ENCODE data around the gene FRAT1.
A peak's percentile ranks its signal among the peaks of the same experiment; 100 is the strongest.

Gene FRAT1

GRCh38 chr10:97307866-97308780, 10.9 kb upstream of the FRAT1 start:
- DNase-seq (ENCODE audit: low spot score) = no peak

GRCh38 chr10:97311111-97311626, 7.9 kb upstream of the FRAT1 start:
- no peak for DNase-seq (ENCODE audit: low spot score)

GRCh38 chr10:97312897-97313296, 6.2 kb upstream of the FRAT1 start:
- DNase-seq (ENCODE audit: low spot score) = no peak

GRCh38 chr10:97314671-97315070, 4.4 kb upstream of the FRAT1 start:
- no peak for DNase-seq (ENCODE audit: low spot score)

- DNase-seq (ENCODE audit: low spot score) = peak; percentile 67
Measured at GRCh38 chr10:97319671-97320479, 804 bp downstream of the FRAT1 start.

- peak; percentile 15 for DNase-seq (ENCODE audit: low spot score)
Measured at GRCh38 chr10:97320480-97321031, 1.5 kb downstream of the FRAT1 start.

- peak; percentile 74 for DNase-seq (ENCODE audit: low spot score)
Measured at GRCh38 chr10:97321032-97321803, 2.1 kb downstream of the FRAT1 start.

- peak; percentile 74 for DNase-seq (ENCODE audit: low spot score)
Measured at GRCh38 chr10:97321804-97322190, 2.7 kb downstream of the FRAT1 start.

GRCh38 chr10:97323501-97323900, 4.4 kb downstream of the FRAT1 start:
- DNase-seq (ENCODE audit: low spot score) = no peak

- no peak for DNase-seq (ENCODE audit: low spot score)
Measured at GRCh38 chr10:97325754-97326153, 6.7 kb downstream of the FRAT1 start.

- no peak for DNase-seq (ENCODE audit: low spot score)
Measured at GRCh38 chr10:97327348-97328294, 8.6 kb downstream of the FRAT1 start.

- no peak for DNase-seq (ENCODE audit: low spot score)
Measured at GRCh38 chr10:97328646-97329453, 9.8 kb downstream of the FRAT1 start.

GRCh38 chr10:97329766-97330165, 10.7 kb downstream of the FRAT1 start:
- DNase-seq (ENCODE audit: low spot score) = no peak

- no peak for DNase-seq (ENCODE audit: low spot score)
Measured at GRCh38 chr10:97331153-97331703, 12.2 kb downstream of the FRAT1 start.

GRCh38 chr10:97332591-97333350, 13.7 kb downstream of the FRAT1 start:
- DNase-seq (ENCODE audit: low spot score) = peak; percentile 75

GRCh38 chr10:97333351-97333600, 14.2 kb downstream of the FRAT1 start:
- DNase-seq (ENCODE audit: low spot score) = no peak

- no peak for DNase-seq (ENCODE audit: low spot score)
Measured at GRCh38 chr10:97333601-97334369, 14.7 kb downstream of the FRAT1 start.

Measured in globus pallidus (tissue), 1 donor.